ENCODE data around the gene SEC14L2.

GRCh38 chr22:30381264-30381663, 15.6 kb upstream of the SEC14L2 start:
- TF ChIP-seq CTCF (conservative IDR thresholded peaks at IDR 0.05; ENCODE audit: low read depth in 2 of 2) (no peak), EZH2 (IDR thresholded peaks at IDR 0.05; ENCODE audit: low read depth, unreplicated experiment) (no peak), EZH2phosphoT487 (IDR thresholded peaks at IDR 0.05; ENCODE audit: unreplicated experiment) (no peak), REST (IDR thresholded peaks at IDR 0.05; ENCODE audit: unreplicated experiment) (no peak), POLR2AphosphoS5 (IDR thresholded peaks at IDR 0.05; ENCODE audit: low read depth) (no peak), ZNF114 (CRISPR knock-in tag; IDR thresholded peaks at IDR 0.05) (no peak), JUNB (IDR thresholded peaks at IDR 0.05; ENCODE audit: unreplicated experiment) (no peak), ETS1 (IDR thresholded peaks at IDR 0.05) (no peak), ZNF462 (CRISPR knock-in tag; IDR thresholded peaks at IDR 0.05) (no peak), ZNF331 (CRISPR knock-in tag; IDR thresholded peaks at IDR 0.05; ENCODE audit: low read depth) (no peak)
